Sigmoid colon (tissue), 7 donors: ENCODE data around the gene RNF123. TPM values are rescaled to one million over a fixed set of nuclear protein-coding genes. Genes with fewer than 3 reads are reported as not detected.

ENCODE experiments used
- DNase-seq: peaks from one replicate; pipeline ENCODE4 v3.0.0-alpha.2; 2019
- H3K27ac ChIP-seq, 4 donors: fragments of 200-600 bp; sonication (generic); one replicate each; pipeline ENCODE4 v1.5.1; 2016 to 2019; ENCODE audit warnings: mild to moderate bottlenecking in 1 of 4
- H3K27me3 ChIP-seq, 3 donors: fragments of 200-600 bp; sonication (generic); one replicate each; pipeline ENCODE4 v1.5.1; 2019; ENCODE audit warnings: mild to moderate bottlenecking in 1 of 3
- H3K36me3 ChIP-seq, 4 donors: fragments of 200-600 bp; sonication (generic); one replicate each; pipeline ENCODE4 v1.5.1; 2016 to 2019
- H3K4me1 ChIP-seq, 4 donors: fragments of 200-600 bp; sonication (generic); one replicate each; pipeline ENCODE4 v1.5.1; 2017 to 2019
- H3K4me3 ChIP-seq, 4 donors: fragments of 200-600 bp; sonication (generic); one replicate each; pipeline ENCODE4 v1.5.1; 2017 to 2019; ENCODE audit warnings: mild to moderate bottlenecking in 2 of 4, moderate library complexity in 1 of 4
- H3K9me3 ChIP-seq, 4 donors: fragments of 200-600 bp in 3 of 4; sonication (generic) in 3 of 4; one replicate each; pipeline versions ENCODE4 v1.5.1 to v1.6.1; 2013 to 2019
- CTCF ChIP-seq, 4 experiments: fragments of 450-650 bp in 3 of 4; fragments of 200-600 bp in 1 of 4; IDR thresholded peaks; one replicate each; pipeline ENCODE4 v1.5.1; 2016 to 2019; ENCODE audit warnings: antibody characterized with exemption in 4 of 4, mild to moderate bottlenecking in 3 of 4, moderate library complexity in 2 of 4
- EP300 ChIP-seq, 4 donors: sonication (generic); formaldehyde crosslinking; IDR thresholded peaks; one replicate each; pipeline ENCODE4 v1.6.1; 2017; ENCODE audit warnings: antibody characterized with exemption in 4 of 4
- POLR2A ChIP-seq, 2 donors: fragments of 450-650 bp; IDR thresholded peaks; one replicate each; pipeline ENCODE4 v1.6.1; 2016; ENCODE audit warnings: antibody characterized with exemption in 2 of 2, mild to moderate bottlenecking in 2 of 2, moderate library complexity in 2 of 2
- POLR2AphosphoS5 ChIP-seq, 4 donors: sonication (generic); formaldehyde crosslinking; IDR thresholded peaks; one replicate each; pipeline ENCODE4 v1.6.1; 2017; ENCODE audit warnings: antibody characterized with exemption in 4 of 4
- WGBS, 2 donors: extraction: QIAGEN DNeasy Blood & Tissue Kit; methylation state at CpG; one replicate each; pipeline ENCODE4 v1.1.7; 2013; 5-methylcytosine and 5-hydroxymethylcytosine counted together
- intact Hi-C: fragments of 100-400 bp; cut with DNase I; formaldehyde crosslinking; loops from one replicate; pipeline ENCODE4 v1.15.1; 2023
- polyA plus RNA-seq, 3 donors: library from polyadenylated mRNA; stranded (reverse); fragments of 200-250 nt; gene quantifications; one replicate each; pipeline ENCODE4 v1.2.3, GENCODE V29; 2013
- total RNA-seq, 4 donors: library from RNA; depleted of rRNA; stranded (reverse); fragments of >200 nt; gene quantifications; one replicate each; pipeline ENCODE4 v1.1.0, GENCODE V29; 2016
- donor health status: healthy with polysubstance abuse.
- donor health status: Bipolar disorder and iron deficiency.
- donor health status: healthy.

The RNF123 gene
- total and polyA plus RNA-seq, 7 donors = 12.5 to 29.4 (median 17.1) TPM

- TF ChIP-seq POLR2A (IDR thresholded peaks at IDR 0.05) = no peak
- no peak for TF ChIP-seq POLR2AphosphoS5 (IDR thresholded peaks at IDR 0.05)
- no peak for TF ChIP-seq CTCF (IDR thresholded peaks at IDR 0.05)
- no peak for TF ChIP-seq EP300 (IDR thresholded peaks at IDR 0.05)
- H3K36me3 ChIP-seq = no peaks in the 10 kb centered on the region
- H3K4me3 ChIP-seq = no peak overlapping the region
- WGBS, 2 donors = 72 to 81% methylated on average over 8 of the region's 8 CpGs
- no peak for DNase-seq
- H3K27ac ChIP-seq = no peak overlapping the region
- no peaks in the 10 kb centered on the region for H3K27me3 ChIP-seq
- H3K4me1 ChIP-seq = no peaks in the 10 kb centered on the region
- no peaks in the 10 kb centered on the region for H3K9me3 ChIP-seq
- intact Hi-C loops = no loop called here
These were observed 38.7 kb upstream of the RNF123 start for GRCh38 chr3:49650637-49651036.

GRCh38 chr3:49652218-49652902 lies 37.0 kb upstream of the RNF123 start:
- Histone ChIP-seq H3K4me3 (no peak overlapping the region), H3K4me1 (no peaks in the 10 kb centered on the region), H3K27ac (no peak overlapping the region), H3K9me3 (no peaks in the 10 kb centered on the region), H3K36me3 (no peaks in the 10 kb centered on the region), H3K27me3 (no peaks in the 10 kb centered on the region)
- no peak for DNase-seq
- intact Hi-C loops = no loop called here
- 89 to 90% methylated on average over 36 of the region's 36 CpGs for WGBS, 2 donors
- TF ChIP-seq POLR2AphosphoS5 (IDR thresholded peaks at IDR 0.05) (no peak), CTCF (IDR thresholded peaks at IDR 0.05) (no peak), EP300 (IDR thresholded peaks at IDR 0.05) (no peak), POLR2A (IDR thresholded peaks at IDR 0.05) (no peak)

GRCh38 chr3:49652903-49653415 lies 36.4 kb upstream of the RNF123 start:
- no peaks in the 10 kb centered on the region for H3K27me3 ChIP-seq
- H3K27ac ChIP-seq = no peak overlapping the region
- no peak for DNase-seq
- 84 to 86% methylated on average over 21 of the region's 21 CpGs for WGBS, 2 donors
- no peak overlapping the region for H3K4me3 ChIP-seq
- H3K4me1 ChIP-seq = no peaks in the 10 kb centered on the region
- intact Hi-C loops = no loop called here
- no peaks in the 10 kb centered on the region for H3K36me3 ChIP-seq
- TF ChIP-seq EP300 (IDR thresholded peaks at IDR 0.05) (no peak), CTCF (IDR thresholded peaks at IDR 0.05) (no peak), POLR2AphosphoS5 (IDR thresholded peaks at IDR 0.05) (no peak), POLR2A (IDR thresholded peaks at IDR 0.05) (no peak)
- H3K9me3 ChIP-seq = no peaks in the 10 kb centered on the region

GRCh38 chr3:49653621-49654020 lies 35.7 kb upstream of the RNF123 start:
- no peak for DNase-seq
- no peak for TF ChIP-seq POLR2A (IDR thresholded peaks at IDR 0.05)
- no peak for TF ChIP-seq POLR2AphosphoS5 (IDR thresholded peaks at IDR 0.05)
- TF ChIP-seq EP300 (IDR thresholded peaks at IDR 0.05) = no peak
- no peak for TF ChIP-seq CTCF (IDR thresholded peaks at IDR 0.05)
- Histone ChIP-seq H3K4me3 (no peak overlapping the region), H3K27me3 (no peaks in the 10 kb centered on the region), H3K9me3 (no peaks in the 10 kb centered on the region), H3K4me1 (no peaks in the 10 kb centered on the region), H3K36me3 (no peaks in the 10 kb centered on the region), H3K27ac (no peak overlapping the region)
- WGBS, 2 donors = 85 to 86% methylated on average over 8 of the region's 8 CpGs
- intact Hi-C loops = no loop called here
